BLaER1 treated with 17β-estradiol and CSF1 and Interleukin-3, amounts not matched to agents 10 nM and 100 nM (cell line): Measurements from ENCODE around the gene PRPF38A.

ENCODE experiments used
- H3K27ac ChIP-seq, 11 experiments: shearing (Covaris generic); formaldehyde crosslinking; 2 replicates each; pipeline ENCODE4 v1.8.1; 2022
- H3K27me3 ChIP-seq, 11 experiments: shearing (Covaris generic); formaldehyde crosslinking; 2 replicates each; pipeline ENCODE4 v1.8.1; 2022
- H3K36me3 ChIP-seq, 11 experiments: shearing (Covaris generic); formaldehyde crosslinking; 2 replicates each; pipeline ENCODE4 v1.8.1; 2022
- H3K4me1 ChIP-seq, 10 experiments: shearing (Covaris generic); formaldehyde crosslinking; 2 replicates each; pipeline ENCODE4 v1.8.1; 2022
- H3K4me2 ChIP-seq, 11 experiments: shearing (Covaris generic); formaldehyde crosslinking; 2 replicates each; pipeline ENCODE4 v1.8.1; 2022
- H3K4me3 ChIP-seq, 10 experiments: shearing (Covaris generic); formaldehyde crosslinking; 2 replicates each; pipeline ENCODE4 v1.8.1; 2022
- H3K9ac ChIP-seq, 11 experiments: shearing (Covaris generic); formaldehyde crosslinking; 2 replicates each; pipeline ENCODE4 v1.8.1; 2022
- H3K9me3 ChIP-seq, 11 experiments: shearing (Covaris generic); formaldehyde crosslinking; replicated peaks in 1 of 11; 2 replicates each; pipeline ENCODE4 v1.8.1; 2022
- H4K20me1 ChIP-seq, 11 experiments: shearing (Covaris generic); formaldehyde crosslinking; 2 replicates each; pipeline ENCODE4 v1.8.1; 2022
- Cebpa-rat ChIP-seq, 11 experiments: shearing (Covaris generic); IDR thresholded peaks; 2 replicates each; pipeline ENCODE4 v1.8.1; 2022

Gene PRPF38A

DNA sequence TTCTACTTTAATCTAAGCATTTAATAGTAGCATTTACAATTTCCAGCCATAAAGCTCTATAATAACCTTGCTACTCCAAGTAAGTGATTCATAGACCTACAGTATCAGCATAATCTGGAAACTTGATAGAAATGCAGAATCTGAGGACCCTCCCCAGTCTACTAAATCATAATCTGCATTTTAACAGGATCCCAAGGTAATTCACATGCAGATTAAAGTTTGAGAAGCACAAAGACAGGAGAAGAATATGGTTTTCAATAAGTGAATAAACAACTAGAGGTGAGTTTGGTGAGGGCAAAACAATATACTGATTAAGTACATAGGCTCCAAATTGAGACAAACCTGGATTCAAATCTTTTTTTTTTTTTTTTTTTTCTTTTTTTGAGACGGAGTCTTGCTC lies 57.4 kb downstream of the PRPF38A start:
- Histone ChIP-seq H3K9ac (no peak overlapping the region), H3K4me2 (no peak overlapping the region), H3K36me3 (peaks cover 42 to 100% (median 76%) of the 10 kb centered on the region in 11 experiments), H3K27me3 (no peaks in the 10 kb centered on the region), H4K20me1 (no peaks in the 10 kb centered on the region), H3K27ac (no peak overlapping the region), H3K9me3 (no peaks in the 10 kb centered on the region), H3K4me3 (no peak overlapping the region), H3K4me1 (0 out of 20 replicates have a peak, but pooled peaks cover 0 to 5% (median 0%) of the 10 kb centered on the region in 10 experiments)
- TF ChIP-seq Cebpa-rat (IDR thresholded peaks at IDR 0.05), result no peak

DNA sequence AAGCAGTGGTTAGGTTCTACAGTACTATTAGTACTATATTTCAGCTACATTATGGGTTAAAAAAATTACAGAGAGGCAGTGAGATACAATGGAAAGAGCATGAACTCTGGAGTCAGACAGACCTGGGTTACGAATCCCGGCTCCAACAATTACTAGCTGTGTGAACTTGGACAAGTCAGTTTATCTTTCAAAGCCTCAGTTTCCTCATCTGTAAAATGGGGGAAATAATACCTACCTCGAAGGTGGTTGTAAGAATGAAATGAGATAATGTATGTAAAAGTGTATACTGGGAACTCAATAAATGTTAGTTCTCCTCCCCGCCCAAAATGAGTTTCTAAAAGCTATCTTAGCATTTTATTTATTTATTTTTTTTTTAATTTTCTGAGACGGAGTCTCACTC lies 59.5 kb downstream of the PRPF38A start:
- Histone ChIP-seq H3K4me1 (0 out of 20 replicates have a peak, but pooled peaks cover 0 to 5% (median 0%) of the 10 kb centered on the region in 10 experiments), H3K4me3 (no peak overlapping the region), H3K9ac (no peak overlapping the region), H4K20me1 (no peaks in the 10 kb centered on the region), H3K4me2 (no peak overlapping the region), H3K36me3 (peaks cover 28 to 100% (median 69%) of the 10 kb centered on the region in 11 experiments), H3K9me3 (no peaks in the 10 kb centered on the region), H3K27ac (no peak overlapping the region), H3K27me3 (no peaks in the 10 kb centered on the region)
- TF ChIP-seq Cebpa-rat (IDR thresholded peaks at IDR 0.05), result no peak

DNA sequence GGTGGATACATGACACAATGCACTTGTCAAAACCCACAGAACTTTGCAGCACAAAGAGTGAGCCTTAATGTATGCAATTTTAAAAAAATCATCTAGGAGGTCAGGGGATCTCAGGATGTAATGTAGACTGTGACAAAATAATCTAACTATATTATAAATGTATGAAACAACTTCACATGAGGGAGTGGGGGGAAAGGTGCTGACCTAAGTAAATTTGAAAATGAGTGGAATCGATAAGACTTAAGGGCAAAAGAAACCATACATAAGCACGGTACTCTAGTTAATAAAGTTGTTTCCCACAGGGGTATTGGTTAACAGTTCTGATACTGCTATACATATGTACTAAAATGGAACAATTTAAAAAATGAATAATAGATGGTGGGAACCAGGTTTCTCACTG lies 64.7 kb downstream of the PRPF38A start:
- Histone ChIP-seq H3K4me3 (no peak overlapping the region), H3K27ac (no peak overlapping the region), H3K27me3 (no peaks in the 10 kb centered on the region), H3K4me1 (peaks cover 0 to 6% (median 2%) of the 10 kb centered on the region in 10 experiments; a peak in 4 of 20 replicates), H4K20me1 (no peaks in the 10 kb centered on the region), H3K9me3 (no peaks in the 10 kb centered on the region), H3K36me3 (peaks cover 39 to 99% (median 80%) of the 10 kb centered on the region in 11 experiments), H3K9ac (no peak overlapping the region), H3K4me2 (no peak overlapping the region)
- TF ChIP-seq Cebpa-rat (IDR thresholded peaks at IDR 0.05), result no peak
